Mesothelial cell of epicardium (in vitro differentiated cells): ENCODE results near the gene TMEM263. TPM values are rescaled to one million over a fixed set of nuclear protein-coding genes. Genes with fewer than 3 reads are reported as not detected.

ENCODE experiments used
- DNase-seq, 2 experiments: peaks; one replicate each; pipeline ENCODE4 v3.0.0; 2021; ENCODE audit warnings: low spot score in 2 of 2; ENCODE audit not compliant: unreplicated experiment in 2 of 2
- H3K27ac Mint-ChIP-seq: 2 replicates; pipeline ENCODE4 v1.8.0; 2021; ENCODE audit warnings: mixed read lengths
- H3K27me3 Mint-ChIP-seq: 2 replicates; pipeline ENCODE4 v1.8.0; 2021; ENCODE audit warnings: low read depth, mixed read lengths
- H3K36me3 Mint-ChIP-seq: 2 replicates; pipeline ENCODE4 v1.8.0; 2021; ENCODE audit warnings: mixed read lengths
- H3K4me1 Mint-ChIP-seq: 2 replicates; pipeline ENCODE4 v1.8.0; 2021; ENCODE audit warnings: mixed read lengths
- H3K4me3 Mint-ChIP-seq: 2 replicates; pipeline ENCODE4 v1.8.0; 2021; ENCODE audit warnings: mild to moderate bottlenecking, moderate library complexity, mixed read lengths
- H3K9me3 Mint-ChIP-seq: 2 replicates; pipeline ENCODE4 v1.8.0; 2021; ENCODE audit warnings: mixed read lengths
- CTCF ChIP-seq: fragments of 200-600 bp; sonication (generic); IDR thresholded peaks from one replicate; pipeline ENCODE4 v1.5.0; 2021; ENCODE audit warnings: antibody characterized with exemption; ENCODE audit not compliant: unreplicated experiment
- total RNA-seq: library from RNA; stranded (reverse); gene quantifications from 3 replicates; pipeline ENCODE4 v1.2.1, GENCODE V29; 2021

Gene TMEM263
- total RNA-seq, 1 donor from 2014 or later = 76.1 TPM

GRCh38 chr12:106911581-106911980, 44.1 kb upstream of the TMEM263 start:
- H3K4me1 Mint-ChIP-seq = no peaks in the 10 kb centered on the region

GRCh38 chr12:106913456-106913855, 42.3 kb upstream of the TMEM263 start:
- no peak overlapping the region for H3K27ac Mint-ChIP-seq
- no peaks in the 10 kb centered on the region for H3K9me3 Mint-ChIP-seq
- no peaks in the 10 kb centered on the region for H3K4me1 Mint-ChIP-seq
- peaks cover 2% of the 10 kb centered on the region for H3K27me3 Mint-ChIP-seq
- H3K4me3 Mint-ChIP-seq = no peak overlapping the region
- TF ChIP-seq CTCF = no peak
- no peak for DNase-seq
- no peaks in the 10 kb centered on the region for H3K36me3 Mint-ChIP-seq

More at GRCh38 chr12:106911581-106911980, 44.1 kb upstream of the TMEM263 start:
- no peak overlapping the region for H3K4me3 Mint-ChIP-seq
- no peak overlapping the region for H3K27ac Mint-ChIP-seq
- no peak for TF ChIP-seq CTCF
- DNase-seq = no peak
- no peaks in the 10 kb centered on the region for H3K36me3 Mint-ChIP-seq
- H3K9me3 Mint-ChIP-seq = no peaks in the 10 kb centered on the region
- H3K27me3 Mint-ChIP-seq = peaks cover 10% of the 10 kb centered on the region

- no peak overlapping the region for H3K27ac Mint-ChIP-seq
- no peaks in the 10 kb centered on the region for H3K9me3 Mint-ChIP-seq
- peaks cover 2% of the 10 kb centered on the region for H3K27me3 Mint-ChIP-seq
- no peaks in the 10 kb centered on the region for H3K36me3 Mint-ChIP-seq
- H3K4me1 Mint-ChIP-seq = no peaks in the 10 kb centered on the region
- TF ChIP-seq CTCF = no peak
- no peak overlapping the region for H3K4me3 Mint-ChIP-seq
- DNase-seq = no peak
Observed at GRCh38 chr12:106914796-106915634, 40.7 kb upstream of the TMEM263 start.

GRCh38 chr12:106915635-106916026, 40.1 kb upstream of the TMEM263 start:
- no peak for TF ChIP-seq CTCF
- no peak for DNase-seq
- Mint-ChIP-seq H3K9me3 (no peaks in the 10 kb centered on the region), H3K36me3 (no peaks in the 10 kb centered on the region), H3K27ac (no peak overlapping the region), H3K4me3 (no peak overlapping the region), H3K4me1 (no peaks in the 10 kb centered on the region), H3K27me3 (peaks cover 2% of the 10 kb centered on the region)

GRCh38 chr12:106917503-106917902, 38.2 kb upstream of the TMEM263 start:
- Mint-ChIP-seq H3K9me3 (no peaks in the 10 kb centered on the region), H3K4me1 (no peaks in the 10 kb centered on the region), H3K36me3 (no peaks in the 10 kb centered on the region), H3K27ac (no peak overlapping the region), H3K4me3 (no peak overlapping the region), H3K27me3 (peaks cover 18% of the 10 kb centered on the region)
- no peak for TF ChIP-seq CTCF
- DNase-seq = no peak
